HG03064 (cell line): ENCODE results near the gene PDYN.
"Not testable (repeated sequence)": the region's sequence is repeated elsewhere in the genome, so short reads cannot be mapped to it uniquely, and the experiment has no call there.

Experiments used
- ATAC-seq: cut with Tn5 transposase; IDR thresholded peaks from one replicate; pipeline ENCODE4 v1.9.1; 2021; ENCODE audit warnings: low read depth; ENCODE audit not compliant: unreplicated experiment

The PDYN gene

DNA sequence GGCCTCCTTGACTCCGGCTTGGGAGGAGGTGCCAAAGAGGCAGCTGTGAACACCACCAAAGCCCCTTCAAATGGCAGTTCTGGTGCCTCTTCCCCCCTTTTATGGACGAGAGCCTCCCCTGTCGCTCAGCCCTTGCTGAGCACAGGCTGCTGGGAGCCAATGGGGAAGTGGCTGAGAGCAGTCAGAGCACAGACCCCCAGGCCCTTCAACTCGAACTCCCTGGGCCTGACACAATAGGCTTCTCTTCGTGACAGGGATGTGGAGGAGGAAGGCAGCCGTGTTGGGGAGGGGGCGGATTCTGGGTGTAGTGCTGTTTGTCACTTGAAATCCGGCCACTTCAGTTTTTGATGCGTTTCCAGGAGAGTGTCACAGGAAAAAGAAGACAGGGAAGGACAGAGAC is at the start of gene PDYN:
TSS of gene PDYN (minus strand) at position 73 of the 400 bp plus-strand sequence. CDS start 10,974 bp downstream, outside the sequence.
- no peak for ATAC-seq

DNA sequence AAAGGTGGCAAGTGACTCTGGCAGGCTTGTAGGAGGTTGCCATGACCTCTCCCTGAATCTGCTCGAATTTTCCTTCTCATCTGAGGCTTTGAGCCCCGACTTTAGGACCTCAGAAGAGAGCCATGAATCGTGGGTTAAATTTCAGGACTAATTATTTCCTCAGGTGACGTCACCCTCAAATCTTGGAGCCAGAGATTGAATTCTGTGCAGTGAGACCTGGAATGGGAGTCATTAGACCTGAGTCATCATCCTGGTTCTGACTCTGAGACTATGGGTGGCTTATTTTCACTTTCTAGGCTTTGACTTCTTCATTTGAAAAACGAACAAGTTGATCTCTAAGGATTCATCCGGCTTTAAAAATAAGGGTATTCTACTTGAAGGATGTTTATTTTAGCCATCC is 48.5 kb upstream of the PDYN start:
- ATAC-seq: no peak

DNA sequence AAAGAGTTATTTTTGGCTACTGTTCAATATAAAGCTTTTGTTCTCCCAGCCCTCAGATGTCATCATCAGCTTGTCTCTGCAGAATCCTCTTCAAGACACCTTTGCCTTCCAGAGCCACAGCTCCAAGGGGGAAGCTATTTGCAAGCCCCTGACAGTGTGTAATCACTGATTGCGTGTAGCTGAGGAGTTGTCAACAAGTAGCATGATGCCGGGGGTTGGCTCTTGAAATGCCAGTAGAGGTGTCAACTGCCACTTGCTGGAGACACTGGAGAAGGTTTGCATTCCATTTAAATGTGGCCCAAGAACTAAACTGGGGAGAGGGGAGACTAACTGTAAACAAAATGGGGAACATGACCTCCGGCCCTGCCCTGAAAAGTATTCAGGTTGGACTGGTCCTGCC is 44.3 kb upstream of the PDYN start:
- no peak for ATAC-seq

- ATAC-seq: no peak
Observed at GRCh38 chr20:2037296-2037914, 43.5 kb upstream of the PDYN start.

- not testable (repeated sequence) for ATAC-seq
Observed at GRCh38 chr20:2036357-2036756, 42.5 kb upstream of the PDYN start.

GRCh38 chr20:2032168-2032567 is 38.3 kb upstream of the PDYN start:
- ATAC-seq: no peak

- ATAC-seq: no peak
Observed at GRCh38 chr20:2026514-2026913, 32.7 kb upstream of the PDYN start.

- no peak for ATAC-seq
Observed at GRCh38 chr20:2026004-2026403, 32.1 kb upstream of the PDYN start.

DNA sequence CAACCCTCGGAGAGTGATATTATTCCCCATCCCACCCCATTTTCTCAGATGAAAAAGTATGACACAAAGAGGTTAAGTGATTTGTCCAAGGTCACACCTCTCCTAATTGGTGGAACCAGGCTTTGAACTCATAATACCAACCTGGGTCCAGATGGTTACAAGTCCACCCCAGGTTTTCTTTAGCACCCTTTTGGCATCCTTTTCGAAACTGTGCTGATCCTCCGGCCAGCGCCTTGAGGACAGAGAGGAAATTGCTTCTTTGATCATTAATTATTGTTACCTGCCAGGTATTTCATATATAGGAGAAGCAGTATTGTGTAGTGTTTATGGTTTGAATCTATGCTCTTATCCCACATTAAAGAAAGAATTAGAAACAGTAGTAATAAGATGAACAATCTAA is 29.3 kb upstream of the PDYN start:
- ATAC-seq: no peak

GRCh38 chr20:2022163-2022562 is 28.3 kb upstream of the PDYN start:
- ATAC-seq: no peak

- ATAC-seq: no peak
Observed at GRCh38 chr20:2010533-2010932, 16.7 kb upstream of the PDYN start.

GRCh38 chr20:2006452-2007361 is 12.8 kb upstream of the PDYN start:
- no peak for ATAC-seq

DNA sequence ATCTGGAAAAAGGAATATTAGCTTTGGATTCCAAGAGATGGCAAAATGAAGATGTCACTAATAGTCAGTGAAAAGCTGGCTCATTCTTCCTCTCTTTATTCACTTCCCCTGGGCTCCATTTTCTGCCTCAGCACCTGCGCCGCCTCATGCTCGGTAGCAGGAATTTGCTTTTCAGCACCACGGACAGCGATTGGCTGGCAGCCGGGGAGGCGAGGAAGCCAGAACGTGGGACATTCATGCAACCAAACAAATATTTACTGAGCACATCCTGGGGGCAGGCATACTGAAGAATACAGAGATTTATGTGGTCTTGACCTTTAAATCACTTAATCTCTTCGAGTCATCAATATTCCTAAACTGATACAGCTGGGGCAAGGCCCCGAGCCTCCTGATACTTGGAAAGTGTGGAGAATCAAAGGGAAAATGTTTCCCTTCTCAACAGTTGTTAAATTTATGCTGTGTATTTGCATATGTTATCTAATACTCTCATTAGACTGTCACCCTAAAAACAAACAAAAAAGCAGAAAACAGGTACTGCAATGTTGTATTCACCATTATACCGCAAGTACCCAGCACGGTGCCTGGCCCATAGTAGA is 12.1 kb upstream of the PDYN start:
- ATAC-seq: no peak

DNA sequence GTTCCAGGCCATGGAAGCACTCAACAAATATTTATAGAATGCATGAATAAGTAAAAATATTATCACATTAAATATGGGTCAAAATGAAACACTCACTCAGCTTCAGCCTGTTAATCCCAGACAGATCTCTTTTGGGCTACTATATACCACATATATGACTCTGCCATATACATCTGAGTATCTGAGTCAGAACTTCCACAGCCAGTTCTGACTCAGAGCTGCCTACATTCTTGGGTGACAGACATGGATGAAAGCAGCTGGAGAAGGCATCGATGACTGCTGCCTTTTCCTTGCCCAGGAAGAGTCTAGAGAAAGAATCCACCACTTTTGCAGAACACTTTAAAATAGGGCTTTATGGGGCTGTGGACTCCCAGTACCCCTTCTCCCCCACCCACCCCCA is 11.5 kb upstream of the PDYN start:
- ATAC-seq: no peak

DNA sequence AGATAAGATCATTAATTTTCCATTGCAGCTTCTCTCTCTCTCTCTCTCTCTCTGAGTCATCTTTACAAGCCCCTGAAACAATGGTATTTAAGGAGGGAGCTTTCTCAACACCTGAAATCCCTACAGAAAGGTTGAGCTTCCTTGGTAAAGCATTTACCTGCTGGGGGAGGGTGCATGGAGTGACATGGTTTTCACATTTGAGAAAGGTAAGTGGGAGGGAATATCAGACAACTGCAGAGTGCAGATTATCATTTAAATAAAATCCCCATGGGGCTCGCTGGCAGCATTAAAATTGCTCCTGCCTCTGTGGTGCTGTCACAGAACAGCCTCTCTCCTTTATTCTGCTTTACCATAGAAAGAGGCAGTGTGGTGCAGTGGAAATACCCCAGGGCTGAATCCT is 10.3 kb upstream of the PDYN start:
- ATAC-seq: no peak

- no peak for ATAC-seq
Observed at GRCh38 chr20:2002365-2002764, 8.5 kb upstream of the PDYN start.

DNA sequence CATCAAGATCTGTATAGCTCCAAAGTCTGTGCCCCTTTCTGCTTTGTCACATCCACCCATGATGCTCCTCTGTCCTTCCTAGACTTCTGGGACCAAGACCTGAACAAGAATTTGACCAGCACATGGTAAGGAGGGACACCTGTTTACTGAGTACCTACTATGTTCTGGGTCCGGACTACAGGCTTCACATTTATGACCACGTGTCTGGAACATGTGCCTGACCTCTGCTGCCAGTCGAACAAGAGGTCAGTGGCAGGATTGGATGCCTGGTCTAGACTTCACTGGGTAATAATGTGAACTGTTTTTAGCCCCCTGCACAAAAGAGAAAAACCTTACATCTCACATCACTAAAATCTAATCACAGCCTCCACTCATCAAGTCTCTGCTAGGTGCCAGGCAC is 7.3 kb upstream of the PDYN start:
- ATAC-seq: no peak

DNA sequence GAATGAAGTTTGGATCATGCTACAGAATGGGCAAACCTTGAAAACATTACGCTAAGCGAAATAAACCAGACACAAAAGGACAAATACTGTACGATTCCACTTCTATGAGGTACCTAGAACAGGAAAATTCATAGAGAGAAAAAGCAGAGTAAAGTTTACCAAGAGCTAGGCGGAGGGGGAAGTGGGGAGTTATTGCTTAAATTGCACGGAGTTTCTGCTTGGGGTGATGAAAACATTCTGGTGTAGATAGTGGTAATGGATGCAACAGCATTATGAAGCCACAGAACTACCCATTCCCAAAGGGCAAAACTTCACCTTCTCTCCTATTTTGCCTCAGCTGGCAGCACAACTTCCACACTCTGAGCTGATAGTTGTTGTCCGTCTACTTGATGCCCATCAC is 6.4 kb upstream of the PDYN start:
- no peak for ATAC-seq

- ATAC-seq: no peak
Observed at GRCh38 chr20:1998715-1999114, 4.9 kb upstream of the PDYN start.

DNA sequence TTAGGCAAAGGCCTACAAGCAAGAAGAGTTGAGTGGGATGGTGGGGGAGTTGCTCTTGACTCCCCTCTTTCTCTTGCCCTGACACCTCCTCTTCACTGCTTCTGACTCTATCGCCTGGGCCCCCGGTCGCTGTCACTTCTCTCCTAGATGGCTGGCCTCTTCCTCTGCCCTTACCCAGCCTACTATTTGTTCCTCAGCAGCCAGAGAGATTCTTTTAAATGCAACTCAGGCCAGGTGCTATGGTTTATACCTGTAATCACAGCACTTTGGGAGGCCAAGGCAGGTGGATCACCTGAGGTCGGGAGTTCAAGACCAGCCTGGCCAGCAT is 4.3 kb upstream of the PDYN start:
- no peak for ATAC-seq

GRCh38 chr20:1997483-1998192 is 3.8 kb upstream of the PDYN start:
- no peak for ATAC-seq
